BLaER1 treated with 17β-estradiol and CSF1 and Interleukin-3, amounts not matched to agents 10 nM and 100 nM (cell line): ENCODE results near the gene ANKRD11.

ENCODE experiments used
- H3K27ac ChIP-seq, 11 experiments: shearing (Covaris generic); formaldehyde crosslinking; 2 replicates each; pipeline ENCODE4 v1.8.1; 2022
- H3K27me3 ChIP-seq, 11 experiments: shearing (Covaris generic); formaldehyde crosslinking; 2 replicates each; pipeline ENCODE4 v1.8.1; 2022
- H3K36me3 ChIP-seq, 11 experiments: shearing (Covaris generic); formaldehyde crosslinking; 2 replicates each; pipeline ENCODE4 v1.8.1; 2022
- H3K4me1 ChIP-seq, 10 experiments: shearing (Covaris generic); formaldehyde crosslinking; 2 replicates each; pipeline ENCODE4 v1.8.1; 2022
- H3K4me2 ChIP-seq, 11 experiments: shearing (Covaris generic); formaldehyde crosslinking; 2 replicates each; pipeline ENCODE4 v1.8.1; 2022
- H3K4me3 ChIP-seq, 10 experiments: shearing (Covaris generic); formaldehyde crosslinking; 2 replicates each; pipeline ENCODE4 v1.8.1; 2022
- H3K9ac ChIP-seq, 11 experiments: shearing (Covaris generic); formaldehyde crosslinking; 2 replicates each; pipeline ENCODE4 v1.8.1; 2022
- H3K9me3 ChIP-seq, 11 experiments: shearing (Covaris generic); formaldehyde crosslinking; replicated peaks in 1 of 11; 2 replicates each; pipeline ENCODE4 v1.8.1; 2022
- H4K20me1 ChIP-seq, 11 experiments: shearing (Covaris generic); formaldehyde crosslinking; 2 replicates each; pipeline ENCODE4 v1.8.1; 2022
- Cebpa-rat ChIP-seq, 11 experiments: shearing (Covaris generic); IDR thresholded peaks; 2 replicates each; pipeline ENCODE4 v1.8.1; 2022

Gene ANKRD11

DNA sequence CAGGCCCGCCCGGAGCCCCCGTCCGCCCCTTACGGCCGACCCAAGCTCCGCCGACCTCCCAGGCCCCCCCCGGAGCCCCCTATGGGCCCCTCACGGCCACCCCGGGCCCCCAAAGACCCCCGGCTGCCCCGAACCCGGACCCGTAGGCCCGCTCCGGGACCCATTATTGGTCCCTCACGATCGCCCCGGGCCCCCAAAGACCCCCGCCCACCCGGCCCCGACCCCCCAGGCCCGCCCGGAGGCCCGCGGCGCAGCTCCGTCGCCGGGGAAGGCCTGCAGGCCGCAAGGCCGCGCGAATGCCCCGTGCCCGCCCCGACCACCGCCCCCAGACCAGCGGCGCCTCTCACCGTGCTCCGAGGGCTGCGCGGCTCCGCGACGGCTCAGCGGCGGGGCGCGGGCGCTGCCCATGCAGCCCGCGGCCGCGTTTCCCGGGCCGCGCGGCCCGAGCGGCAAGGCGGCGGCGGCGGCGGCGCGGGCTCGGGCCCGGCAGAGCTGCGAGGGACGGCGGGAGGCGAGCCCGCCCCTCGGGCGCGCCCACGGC is 393 bp downstream of the ANKRD11 start:
- Histone ChIP-seq H3K36me3 (peaks cover 0 to 25% (median 14%) of the 10 kb centered on the region in 11 experiments; a peak in 13 of 22 replicates), H3K27me3 (no peaks in the 10 kb centered on the region), H3K9me3 (no peaks in the 10 kb centered on the region), H3K4me1 (peaks cover 63 to 74% (median 70%) of the 10 kb centered on the region in 10 experiments), H3K4me2 (no peak overlapping the region; a peak in 1 of 22 replicates), H4K20me1 (peaks cover 48 to 81% (median 56%) of the 10 kb centered on the region in 11 experiments), H3K4me3 (peak overlapping the region; percentile 62 to 98 (median 90)), H3K27ac (peak overlapping the region; percentile 91 to 99 (median 98)), H3K9ac (peak overlapping the region; percentile 93 to 100 (median 99))
- TF ChIP-seq Cebpa-rat (IDR thresholded peaks at IDR 0.05) = no peak

DNA sequence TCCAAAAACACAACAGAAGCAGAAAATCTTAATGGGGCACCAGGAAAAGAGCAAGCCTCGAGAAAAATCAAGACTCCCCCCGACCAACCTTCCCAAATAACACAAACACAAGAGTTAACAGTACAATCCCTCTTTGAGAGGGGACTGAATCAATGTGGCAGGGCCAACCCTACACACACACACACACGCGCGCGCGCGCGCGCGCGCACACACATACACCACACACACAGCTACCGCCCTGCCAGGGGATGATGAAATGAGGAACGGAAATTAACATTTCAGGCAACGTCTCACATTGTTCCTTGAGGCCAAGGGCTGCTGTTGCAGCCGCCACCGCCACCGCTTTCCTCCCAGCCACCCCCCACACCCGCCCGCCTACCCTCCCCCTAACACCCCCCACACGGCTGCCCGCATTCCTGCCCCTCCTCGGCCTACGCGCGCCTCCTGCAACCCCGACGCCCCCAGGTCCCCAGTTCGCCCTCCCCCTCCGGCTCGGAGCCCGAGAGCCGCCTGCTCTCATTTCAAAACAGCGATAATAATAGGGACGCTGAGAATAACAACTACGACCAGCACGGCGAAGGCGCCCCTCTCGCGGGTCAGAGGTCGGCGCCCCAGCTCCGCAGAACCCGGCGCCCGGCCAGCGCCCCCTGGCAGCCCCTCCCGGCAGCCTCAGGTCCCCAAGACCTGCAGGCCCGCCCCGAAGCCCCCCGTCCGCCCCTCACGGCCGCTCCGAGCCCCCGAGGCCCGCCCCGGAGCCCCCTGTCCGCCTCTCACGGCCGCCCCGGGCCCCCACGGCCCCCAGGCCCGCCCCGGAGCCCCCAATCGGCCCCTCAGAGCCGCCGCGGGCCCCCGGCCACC is 1.1 kb downstream of the ANKRD11 start:
- Histone ChIP-seq H3K9ac (peak overlapping the region; percentile 93 to 100 (median 99)), H3K4me3 (peak overlapping the region; percentile 62 to 98 (median 90)), H3K36me3 (peaks cover 0 to 25% (median 14%) of the 10 kb centered on the region in 11 experiments; a peak in 13 of 22 replicates), H3K27me3 (no peaks in the 10 kb centered on the region), H3K27ac (peak overlapping the region; percentile 91 to 99 (median 98)), H3K9me3 (no peaks in the 10 kb centered on the region), H4K20me1 (peaks cover 48 to 81% (median 58%) of the 10 kb centered on the region in 11 experiments), H3K4me2 (peak overlapping the region; percentile 81 to 100 (median 92)), H3K4me1 (peaks cover 69 to 76% (median 72%) of the 10 kb centered on the region in 10 experiments)
- peak in 9 of 11 experiments; percentile 47 to 93 (median 73); a peak in 17 of 22 replicates for TF ChIP-seq Cebpa-rat (IDR thresholded peaks at IDR 0.05)

DNA sequence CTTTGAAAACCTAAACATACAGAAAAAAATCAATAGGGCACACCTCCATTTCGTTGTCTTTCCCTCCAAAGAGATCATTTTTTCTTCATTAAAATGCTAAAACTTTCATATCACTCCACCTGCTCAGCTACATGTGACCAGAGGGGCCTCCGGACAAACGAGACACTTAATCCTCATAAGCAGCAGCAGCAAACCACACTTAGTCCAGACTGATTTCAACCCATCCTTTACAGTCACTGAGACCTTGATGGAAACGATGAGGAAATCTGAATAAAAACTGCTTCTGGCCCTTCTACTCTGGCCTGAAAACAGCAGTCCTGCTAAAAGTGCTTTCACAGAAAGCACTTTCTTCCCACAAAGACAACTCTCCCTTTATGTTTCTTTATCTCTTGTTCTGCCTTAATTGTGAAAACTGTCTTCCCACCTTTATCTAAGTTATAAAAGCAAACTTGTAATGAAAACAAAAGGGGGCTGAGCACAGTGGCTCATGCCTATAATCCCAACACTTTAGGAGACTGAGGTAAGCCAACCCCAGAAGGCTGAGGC is 4.6 kb downstream of the ANKRD11 start:
- H3K27ac ChIP-seq = peak overlapping the region; percentile 37 to 99 (median 98); a peak in 21 of 22 replicates
- peaks cover 81 to 86% (median 82%) of the 10 kb centered on the region in 11 experiments for H4K20me1 ChIP-seq
- peaks cover 5 to 46% (median 27%) of the 10 kb centered on the region in 11 experiments; a peak in 15 of 22 replicates for H3K36me3 ChIP-seq
- H3K4me3 ChIP-seq = peak overlapping the region in 4 of 10 experiments; percentile 6 to 58 (median 41); a peak in 4 of 20 replicates
- no peaks in the 10 kb centered on the region for H3K9me3 ChIP-seq
- H3K27me3 ChIP-seq = no peaks in the 10 kb centered on the region
- no peak for TF ChIP-seq Cebpa-rat (IDR thresholded peaks at IDR 0.05)
- H3K4me2 ChIP-seq = peak overlapping the region; percentile 81 to 100 (median 92)
- H3K4me1 ChIP-seq = peaks cover 79 to 82% (median 80%) of the 10 kb centered on the region in 10 experiments
- peak overlapping the region; percentile 9 to 100 (median 69); a peak in 20 of 22 replicates for H3K9ac ChIP-seq

DNA sequence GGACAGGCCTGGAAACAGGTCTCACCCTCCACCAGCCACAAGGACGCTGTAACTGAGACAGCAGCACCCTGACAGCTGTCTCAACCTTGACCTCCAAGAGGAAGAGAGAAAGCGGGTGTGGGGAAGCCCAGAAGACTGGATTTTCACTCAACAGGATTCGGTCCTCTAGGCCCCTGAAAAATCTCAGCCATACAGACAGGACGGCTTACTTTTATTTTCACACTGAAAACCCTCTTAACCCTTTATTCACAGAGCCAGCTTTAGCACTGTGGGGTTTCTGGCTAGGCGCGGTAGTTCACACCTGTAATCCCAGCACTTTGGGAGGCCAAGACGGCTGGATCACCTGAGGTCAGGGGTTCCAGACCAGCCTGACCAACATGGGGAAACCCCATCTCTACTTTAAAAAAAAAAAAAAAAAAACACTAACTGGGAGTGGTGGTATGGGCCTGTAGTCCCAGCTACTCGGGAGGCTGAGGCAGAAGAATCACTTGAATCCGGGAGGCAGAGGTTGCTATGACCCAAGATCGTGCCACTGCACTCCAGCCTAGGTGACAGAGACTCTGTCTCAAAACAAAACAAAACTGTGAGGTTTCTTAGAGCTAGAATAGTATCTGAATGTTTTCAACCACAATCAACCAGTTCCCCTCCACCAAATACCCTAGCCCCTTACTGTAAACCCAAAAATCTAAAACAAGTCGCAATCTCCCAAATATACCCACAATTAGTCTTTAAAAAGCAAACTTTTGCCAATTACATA is 5.3 kb downstream of the ANKRD11 start:
- peak overlapping the region; percentile 61 to 100 (median 69); a peak in 21 of 22 replicates for H3K9ac ChIP-seq

DNA sequence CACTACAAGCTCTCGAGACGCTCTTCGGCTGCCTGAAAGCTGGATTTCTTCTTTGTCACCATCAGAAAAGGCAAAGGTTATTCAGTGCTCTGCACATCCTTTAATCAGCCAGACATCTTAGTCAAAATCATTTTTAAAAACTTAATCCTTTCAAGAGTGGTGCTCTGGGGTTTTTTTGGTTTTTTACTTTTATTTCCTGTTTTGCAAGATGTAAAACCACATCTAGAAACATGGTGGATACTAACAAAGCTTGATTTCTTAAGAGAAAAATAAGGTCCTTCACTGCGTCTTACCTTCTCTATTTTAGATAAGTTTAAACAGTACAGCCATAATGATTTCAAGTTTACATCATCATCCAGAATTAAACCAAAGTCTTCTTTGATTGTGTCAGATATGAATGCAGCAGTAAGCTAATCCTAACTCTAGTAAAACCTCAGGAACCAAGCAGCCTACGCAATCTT is 6.3 kb downstream of the ANKRD11 start:
- H3K9ac ChIP-seq = peak overlapping the region; percentile 59 to 100 (median 69); a peak in 20 of 22 replicates
- H3K4me2 ChIP-seq = peak overlapping the region; percentile 81 to 100 (median 92)
- peaks cover 95 to 99% (median 97%) of the 10 kb centered on the region in 10 experiments for H3K4me1 ChIP-seq
- peak overlapping the region in 8 of 10 experiments; percentile 12 to 58 (median 39); a peak in 14 of 20 replicates for H3K4me3 ChIP-seq
- H3K9me3 ChIP-seq = no peaks in the 10 kb centered on the region
- peaks cover 5 to 48% (median 28%) of the 10 kb centered on the region in 11 experiments; a peak in 15 of 22 replicates for H3K36me3 ChIP-seq
- H3K27me3 ChIP-seq = no peaks in the 10 kb centered on the region
- H4K20me1 ChIP-seq = peaks cover 98 to 100% (median 99%) of the 10 kb centered on the region in 11 experiments
- peak overlapping the region; percentile 37 to 99 (median 98); a peak in 21 of 22 replicates for H3K27ac ChIP-seq
- peak in 3 of 11 experiments; percentile 16 to 63 (median 17); a peak in 3 of 22 replicates for TF ChIP-seq Cebpa-rat (IDR thresholded peaks at IDR 0.05)

More for the DNA sequence above, 5.3 kb downstream of the ANKRD11 start:
- H3K4me3 ChIP-seq = peak overlapping the region in 7 of 10 experiments; percentile 0 to 58 (median 35); a peak in 9 of 20 replicates
- peaks cover 5 to 48% (median 28%) of the 10 kb centered on the region in 11 experiments; a peak in 15 of 22 replicates for H3K36me3 ChIP-seq
- H3K27ac ChIP-seq = peak overlapping the region; percentile 37 to 99 (median 98); a peak in 21 of 22 replicates
- TF ChIP-seq Cebpa-rat (IDR thresholded peaks at IDR 0.05) = no peak
- H3K4me2 ChIP-seq = peak overlapping the region; percentile 81 to 100 (median 92)
- H3K27me3 ChIP-seq = no peaks in the 10 kb centered on the region
- peaks cover 88 to 90% (median 89%) of the 10 kb centered on the region in 11 experiments for H4K20me1 ChIP-seq
- peaks cover 85 to 88% (median 87%) of the 10 kb centered on the region in 10 experiments for H3K4me1 ChIP-seq
- H3K9me3 ChIP-seq = no peaks in the 10 kb centered on the region

DNA sequence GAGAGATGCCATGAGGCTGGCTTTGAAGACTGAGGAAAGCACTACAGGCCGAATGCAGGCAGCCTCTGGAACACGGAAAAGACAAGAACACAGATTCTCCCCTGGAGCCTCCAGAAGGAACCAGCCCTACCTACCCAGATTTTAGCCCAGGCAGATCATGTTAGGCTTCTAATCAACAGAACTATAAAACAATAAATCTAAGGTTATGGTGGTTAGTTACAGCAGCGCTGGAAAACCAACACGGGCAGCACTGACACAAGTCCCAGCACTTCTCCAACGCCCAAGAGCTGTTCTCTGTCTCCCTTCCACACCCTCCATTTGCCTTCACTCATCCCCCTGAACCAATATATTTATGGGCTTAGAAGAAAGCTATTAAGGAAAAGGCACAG is 7.5 kb downstream of the ANKRD11 start:
- Histone ChIP-seq H3K4me1 (peaks cover 97 to 100% (median 100%) of the 10 kb centered on the region in 10 experiments), H3K9ac (peak overlapping the region; percentile 17 to 100 (median 69); a peak in 18 of 22 replicates)

DNA sequence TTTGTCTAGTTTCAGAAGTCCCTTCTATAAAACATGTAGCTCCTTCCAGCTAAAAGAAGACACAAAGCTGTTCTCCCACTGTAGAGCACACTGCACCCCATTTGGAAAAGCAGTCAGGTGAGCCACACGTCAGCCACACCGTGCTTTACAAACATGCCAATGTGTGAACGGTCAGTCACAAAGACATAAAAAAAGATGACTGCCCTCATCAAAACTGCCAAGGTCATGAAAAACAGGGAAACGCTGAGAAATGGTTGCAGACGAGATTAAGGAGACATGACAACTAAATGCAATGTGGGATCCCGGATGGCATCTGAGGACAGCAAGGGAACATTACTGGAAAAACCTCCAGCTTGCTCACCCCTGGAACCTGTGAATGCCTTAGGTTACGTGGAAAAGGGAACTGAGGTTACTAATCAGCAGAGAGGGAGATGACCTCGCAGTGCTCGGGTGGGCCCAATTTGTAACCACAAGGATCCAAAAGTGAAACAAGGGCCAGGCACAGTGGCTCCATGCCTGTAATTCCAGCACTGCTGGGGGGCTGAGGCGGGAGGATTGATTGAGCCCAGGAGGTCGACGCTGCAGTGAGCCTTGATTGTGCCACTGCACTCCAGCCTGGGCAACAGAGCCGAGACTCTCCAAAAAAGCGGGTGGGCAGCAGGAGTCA is 8.1 kb downstream of the ANKRD11 start:
- H3K9ac ChIP-seq = peak overlapping the region; percentile 17 to 100 (median 69); a peak in 18 of 22 replicates
- H3K4me1 ChIP-seq = peaks cover 97 to 100% (median 100%) of the 10 kb centered on the region in 10 experiments
- peak overlapping the region in 10 of 11 experiments; percentile 24 to 99 (median 98); a peak in 19 of 22 replicates for H3K27ac ChIP-seq
- no peaks in the 10 kb centered on the region for H3K9me3 ChIP-seq
- peaks cover 99 to 100% (median 100%) of the 10 kb centered on the region in 11 experiments for H4K20me1 ChIP-seq
- peak overlapping the region; percentile 81 to 100 (median 92) for H3K4me2 ChIP-seq
- H3K36me3 ChIP-seq = peaks cover 5 to 42% (median 23%) of the 10 kb centered on the region in 11 experiments; a peak in 15 of 22 replicates
- no peaks in the 10 kb centered on the region for H3K27me3 ChIP-seq
- H3K4me3 ChIP-seq = peak overlapping the region in 1 of 10 experiments; percentile 40; a peak in 1 of 20 replicates
- no peak for TF ChIP-seq Cebpa-rat (IDR thresholded peaks at IDR 0.05)

More for the DNA sequence above, 7.5 kb downstream of the ANKRD11 start:
- Histone ChIP-seq H3K36me3 (peaks cover 5 to 48% (median 27%) of the 10 kb centered on the region in 11 experiments; a peak in 15 of 22 replicates), H3K27me3 (no peaks in the 10 kb centered on the region), H3K9me3 (no peaks in the 10 kb centered on the region), H3K4me3 (peak overlapping the region in 1 of 10 experiments; percentile 58; a peak in 1 of 20 replicates), H3K27ac (peak overlapping the region in 10 of 11 experiments; percentile 24 to 99 (median 98); a peak in 19 of 22 replicates), H4K20me1 (peaks cover 99 to 100% (median 100%) of the 10 kb centered on the region in 11 experiments), H3K4me2 (peak overlapping the region; percentile 81 to 100 (median 92))
- TF ChIP-seq Cebpa-rat (IDR thresholded peaks at IDR 0.05) = no peak
